ENCODE data around the gene PRSS1. TPM values are rescaled to one million over a fixed set of nuclear protein-coding genes. Genes with fewer than 3 reads are reported as not detected.

PRSS1 gene
- total RNA-seq, 1 experiment from 2014 or later, result not detected

DNA sequence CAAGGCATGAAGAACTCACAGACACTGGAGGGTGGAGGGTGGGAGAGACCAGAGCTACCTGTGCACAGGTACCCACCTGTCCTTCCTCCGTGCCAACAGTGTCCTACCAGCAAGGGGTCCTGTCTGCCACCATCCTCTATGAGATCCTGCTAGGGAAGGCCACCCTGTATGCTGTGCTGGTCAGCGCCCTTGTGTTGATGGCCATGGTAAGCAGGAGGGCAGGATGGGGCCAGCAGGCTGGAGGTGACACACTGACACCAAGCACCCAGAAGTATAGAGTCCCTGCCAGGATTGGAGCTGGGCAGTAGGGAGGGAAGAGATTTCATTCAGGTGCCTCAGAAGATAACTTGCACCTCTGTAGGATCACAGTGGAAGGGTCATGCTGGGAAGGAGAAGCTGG is 43.3 kb downstream of the PRSS1 start:
- DNase-seq (ENCODE audit: low spot score), result no peak

DNA sequence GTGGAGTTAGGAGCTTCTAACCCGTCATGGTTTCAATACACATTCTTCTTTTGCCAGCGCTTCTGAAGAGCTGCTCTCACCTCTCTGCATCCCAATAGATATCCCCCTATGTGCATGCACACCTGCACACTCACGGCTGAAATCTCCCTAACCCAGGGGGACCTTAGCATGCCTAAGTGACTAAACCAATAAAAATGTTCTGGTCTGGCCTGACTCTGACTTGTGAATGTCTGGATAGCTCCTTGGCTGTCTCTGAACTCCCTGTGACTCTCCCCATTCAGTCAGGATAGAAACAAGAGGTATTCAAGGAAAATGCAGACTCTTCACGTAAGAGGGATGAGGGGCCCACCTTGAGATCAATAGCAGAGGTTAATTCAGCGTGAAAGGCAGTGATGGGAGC is 43.9 kb downstream of the PRSS1 start:
- no peak for DNase-seq (ENCODE audit: low spot score)

- DNase-seq (ENCODE audit: low spot score), result no peak
Observed at GRCh38 chr7:142795339-142795863, 46.1 kb downstream of the PRSS1 start.

- DNase-seq (ENCODE audit: low spot score), result no peak
Observed at GRCh38 chr7:142796001-142796500, 46.8 kb downstream of the PRSS1 start.

DNA sequence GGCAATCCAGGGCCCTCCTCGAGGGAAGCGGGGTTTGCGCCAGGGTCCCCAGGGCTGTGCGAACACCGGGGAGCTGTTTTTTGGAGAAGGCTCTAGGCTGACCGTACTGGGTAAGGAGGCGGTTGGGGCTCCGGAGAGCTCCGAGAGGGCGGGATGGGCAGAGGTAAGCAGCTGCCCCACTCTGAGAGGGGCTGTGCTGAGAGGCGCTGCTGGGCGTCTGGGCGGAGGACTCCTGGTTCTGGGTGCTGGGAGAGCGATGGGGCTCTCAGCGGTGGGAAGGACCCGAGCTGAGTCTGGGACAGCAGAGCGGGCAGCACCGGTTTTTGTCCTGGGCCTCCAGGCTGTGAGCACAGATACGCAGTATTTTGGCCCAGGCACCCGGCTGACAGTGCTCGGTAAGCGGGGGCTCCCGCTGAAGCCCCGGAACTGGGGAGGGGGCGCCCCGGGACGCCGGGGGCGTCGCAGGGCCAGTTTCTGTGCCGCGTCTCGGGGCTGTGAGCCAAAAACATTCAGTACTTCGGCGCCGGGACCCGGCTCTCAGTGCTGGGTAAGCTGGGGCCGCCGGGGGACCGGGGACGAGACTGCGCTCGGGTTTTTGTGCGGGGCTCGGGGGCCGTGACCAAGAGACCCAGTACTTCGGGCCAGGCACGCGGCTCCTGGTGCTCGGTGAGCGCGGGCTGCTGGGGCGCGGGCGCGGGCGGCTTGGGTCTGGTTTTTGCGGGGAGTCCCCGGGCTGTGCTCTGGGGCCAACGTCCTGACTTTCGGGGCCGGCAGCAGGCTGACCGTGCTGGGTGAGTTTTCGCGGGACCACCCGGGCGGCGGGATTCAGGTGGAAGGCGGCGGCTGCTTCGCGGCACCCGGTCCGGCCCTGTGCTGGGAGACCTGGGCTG is 47.5 kb downstream of the PRSS1 start:
- no peak for DNase-seq (ENCODE audit: low spot score)

- no peak for DNase-seq (ENCODE audit: low spot score)
Observed at GRCh38 chr7:142797391-142798377, 48.4 kb downstream of the PRSS1 start.

DNA sequence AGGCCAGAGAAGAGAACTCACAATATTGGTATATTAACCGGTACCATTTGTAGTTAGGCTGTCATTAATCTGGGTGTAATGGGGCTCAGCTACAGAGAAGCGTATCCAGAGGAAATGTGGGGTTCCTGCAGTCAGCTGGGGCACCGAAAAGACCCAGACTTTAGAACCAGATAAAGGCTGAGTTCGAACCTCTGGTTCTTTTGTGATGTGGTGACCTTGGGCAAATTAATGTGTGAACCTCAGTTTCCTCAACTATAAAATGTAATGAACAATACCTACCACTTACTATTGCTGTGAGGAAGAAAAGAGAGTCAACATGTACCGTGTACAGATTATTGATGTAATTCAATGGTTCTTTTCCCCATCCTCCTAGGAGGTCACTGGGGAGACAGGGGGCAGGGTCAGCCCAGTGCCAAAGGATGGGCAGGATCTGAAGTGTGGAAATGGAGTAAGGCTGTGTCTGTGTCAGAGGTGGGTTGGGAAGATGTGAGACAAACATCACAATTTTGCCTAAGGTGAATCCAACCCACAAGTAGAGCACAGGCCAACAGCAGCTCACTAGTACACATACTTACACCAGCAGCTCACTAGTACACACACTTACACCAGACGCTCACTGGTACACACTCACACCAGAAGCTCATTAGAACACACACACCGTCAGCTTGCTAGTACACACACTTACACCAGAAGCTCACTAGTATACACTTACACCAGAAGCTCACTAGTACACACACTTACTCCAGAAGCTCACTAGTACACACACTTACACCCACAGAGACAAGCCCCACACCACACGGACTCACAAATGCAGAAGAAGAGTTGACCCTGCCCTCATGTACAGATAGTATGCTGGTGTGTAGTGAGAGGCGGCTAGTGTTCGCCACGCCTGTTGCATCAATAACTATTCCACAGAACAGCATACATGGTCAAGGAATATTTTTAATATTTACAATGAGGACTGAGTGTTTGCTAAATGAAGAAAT is 49.5 kb downstream of the PRSS1 start:
- DNase-seq (ENCODE audit: low spot score), result no peak

- DNase-seq (ENCODE audit: low spot score), result no peak
Observed at GRCh38 chr7:142799437-142799835, 50.2 kb downstream of the PRSS1 start.

DNA sequence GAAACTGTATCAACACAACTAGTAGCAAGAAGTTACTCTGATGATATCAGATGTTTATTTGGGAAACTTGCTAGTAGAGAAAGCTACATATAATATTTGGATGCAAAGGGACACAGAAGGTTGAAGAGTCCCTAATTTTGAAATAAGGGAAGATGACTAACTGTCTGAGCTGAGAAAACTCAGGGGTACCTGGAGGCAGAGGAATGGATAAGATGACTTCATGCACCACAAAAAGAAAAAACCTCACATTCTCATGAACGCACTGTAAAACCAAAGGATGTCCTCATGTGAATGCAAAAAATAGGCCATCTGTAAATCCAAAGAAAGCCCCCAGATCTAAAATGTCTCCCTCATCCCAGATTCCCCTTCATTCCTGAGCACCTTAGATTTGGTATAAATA is 50.8 kb downstream of the PRSS1 start:
- no peak for DNase-seq (ENCODE audit: low spot score)

DNA sequence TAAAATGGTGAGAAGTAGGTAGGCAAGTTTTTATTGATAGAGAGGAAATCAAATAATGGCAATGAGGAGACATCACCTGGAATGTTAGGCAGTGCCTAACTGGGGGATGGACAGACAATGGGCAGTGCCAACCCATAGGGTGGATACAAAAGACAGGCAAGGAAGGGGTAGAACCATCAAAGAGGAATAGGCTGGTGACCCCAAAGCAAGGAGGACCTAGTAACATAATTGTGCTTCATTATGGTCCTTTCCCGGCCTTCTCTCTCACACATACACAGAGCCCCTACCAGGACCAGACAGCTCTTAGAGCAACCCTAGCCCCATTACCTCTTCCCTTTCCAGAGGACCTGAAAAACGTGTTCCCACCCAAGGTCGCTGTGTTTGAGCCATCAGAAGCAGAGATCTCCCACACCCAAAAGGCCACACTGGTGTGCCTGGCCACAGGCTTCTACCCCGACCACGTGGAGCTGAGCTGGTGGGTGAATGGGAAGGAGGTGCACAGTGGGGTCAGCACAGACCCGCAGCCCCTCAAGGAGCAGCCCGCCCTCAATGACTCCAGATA is 51.5 kb downstream of the PRSS1 start:
- DNase-seq (ENCODE audit: low spot score), result no peak

DNA sequence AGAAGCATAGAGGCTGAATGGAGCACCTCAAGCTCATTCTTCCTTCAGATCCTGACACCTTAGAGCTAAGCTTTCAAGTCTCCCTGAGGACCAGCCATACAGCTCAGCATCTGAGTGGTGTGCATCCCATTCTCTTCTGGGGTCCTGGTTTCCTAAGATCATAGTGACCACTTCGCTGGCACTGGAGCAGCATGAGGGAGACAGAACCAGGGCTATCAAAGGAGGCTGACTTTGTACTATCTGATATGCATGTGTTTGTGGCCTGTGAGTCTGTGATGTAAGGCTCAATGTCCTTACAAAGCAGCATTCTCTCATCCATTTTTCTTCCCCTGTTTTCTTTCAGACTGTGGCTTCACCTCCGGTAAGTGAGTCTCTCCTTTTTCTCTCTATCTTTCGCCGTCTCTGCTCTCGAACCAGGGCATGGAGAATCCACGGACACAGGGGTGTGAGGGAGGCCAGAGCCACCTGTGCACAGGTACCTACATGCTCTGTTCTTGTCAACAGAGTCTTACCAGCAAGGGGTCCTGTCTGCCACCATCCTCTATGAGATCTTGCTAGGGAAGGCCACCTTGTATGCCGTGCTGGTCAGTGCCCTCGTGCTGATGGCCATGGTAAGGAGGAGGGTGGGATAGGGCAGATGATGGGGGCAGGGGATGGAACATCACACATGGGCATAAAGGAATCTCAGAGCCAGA is 52.5 kb downstream of the PRSS1 start:
- DNase-seq (ENCODE audit: low spot score), result no peak

GRCh38 chr7:142802301-142802700 is 53.0 kb downstream of the PRSS1 start:
- DNase-seq (ENCODE audit: low spot score), result no peak

Other genes with a start within 250 kb of the PRSS1 start
- gene PRSS2, start 21.5 kb downstream of the PRSS1 start, total RNA-seq (2014; rRNA removed; shearing (Covaris generic)), result not detected in 2 replicates
- 0.35 and 1.7 TPM in 2 replicates for gene EPHB6, start 105.6 kb downstream of the PRSS1 start, total RNA-seq (2014; rRNA removed; shearing (Covaris generic))
- gene TRPV6, start 136.3 kb downstream of the PRSS1 start, total RNA-seq (2014; rRNA removed; shearing (Covaris generic)), result not detected in 2 replicates
- gene TRPV5, start 184.3 kb downstream of the PRSS1 start, total RNA-seq (2014; rRNA removed; shearing (Covaris generic)), result not detected in 2 replicates
- not detected in 2 replicates for gene LLCFC1, start 190.0 kb downstream of the PRSS1 start, total RNA-seq (2014; rRNA removed; shearing (Covaris generic))
- 0.21 TPM in 1 of 2 replicates, not detected in the other for gene KEL, start 212.9 kb downstream of the PRSS1 start, total RNA-seq (2014; rRNA removed; shearing (Covaris generic))